ENCODE data around the gene CCT2.

CCT2 gene

DNA sequence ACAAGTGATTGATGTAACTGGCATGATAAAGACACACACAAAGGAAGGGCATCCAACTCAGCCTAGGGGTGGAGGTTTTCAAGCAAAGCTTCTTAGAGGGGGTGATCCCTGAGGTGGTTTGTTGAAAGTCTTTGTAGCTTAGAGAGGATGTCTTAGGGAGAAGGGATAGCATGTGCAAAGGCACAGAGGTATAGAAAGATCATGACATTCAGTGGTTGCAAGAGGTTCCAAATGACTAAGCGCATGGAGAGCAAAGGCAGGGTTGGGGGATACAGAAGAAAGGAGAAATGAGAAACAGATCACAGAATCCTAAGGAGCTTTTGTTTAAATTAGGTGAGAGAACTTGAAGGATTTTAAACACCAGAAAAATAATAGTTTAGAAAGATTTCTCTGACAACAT, 5.2 kb upstream of the CCT2 start:
- POLR2A ChIA-PET (ENCODE audit: low non-redundant PET), result no interaction called here
- TF ChIP-seq, protein P1, sequence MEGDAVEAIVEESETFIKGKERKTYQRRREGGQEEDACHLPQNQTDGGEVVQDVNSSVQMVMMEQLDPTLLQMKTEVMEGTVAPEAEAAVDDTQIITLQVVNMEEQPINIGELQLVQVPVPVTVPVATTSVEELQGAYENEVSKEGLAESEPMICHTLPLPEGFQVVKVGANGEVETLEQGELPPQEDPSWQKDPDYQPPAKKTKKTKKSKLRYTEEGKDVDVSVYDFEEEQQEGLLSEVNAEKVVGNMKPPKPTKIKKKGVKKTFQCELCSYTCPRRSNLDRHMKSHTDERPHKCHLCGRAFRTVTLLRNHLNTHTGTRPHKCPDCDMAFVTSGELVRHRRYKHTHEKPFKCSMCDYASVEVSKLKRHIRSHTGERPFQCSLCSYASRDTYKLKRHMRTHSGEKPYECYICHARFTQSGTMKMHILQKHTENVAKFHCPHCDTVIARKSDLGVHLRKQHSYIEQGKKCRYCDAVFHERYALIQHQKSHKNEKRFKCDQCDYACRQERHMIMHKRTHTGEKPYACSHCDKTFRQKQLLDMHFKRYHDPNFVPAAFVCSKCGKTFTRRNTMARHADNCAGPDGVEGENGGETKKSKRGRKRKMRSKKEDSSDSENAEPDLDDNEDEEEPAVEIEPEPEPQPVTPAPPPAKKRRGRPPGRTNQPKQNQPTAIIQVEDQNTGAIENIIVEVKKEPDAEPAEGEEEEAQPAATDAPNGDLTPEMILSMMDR (conservative IDR thresholded peaks at IDR 0.05; ENCODE audit: low read depth), result no peak
- H3K27ac ChIP-seq, result no peak overlapping the region
- DNase-seq (ENCODE audit: low spot score), result no peak
- CTCF ChIA-PET, result interaction anchor here (0.6 to 1.8 kb wide), 2 partner anchors 10 to 14 kb away, joined by 3 to 12 read pairs; no protein-coding TSS in a partner anchor

DNA sequence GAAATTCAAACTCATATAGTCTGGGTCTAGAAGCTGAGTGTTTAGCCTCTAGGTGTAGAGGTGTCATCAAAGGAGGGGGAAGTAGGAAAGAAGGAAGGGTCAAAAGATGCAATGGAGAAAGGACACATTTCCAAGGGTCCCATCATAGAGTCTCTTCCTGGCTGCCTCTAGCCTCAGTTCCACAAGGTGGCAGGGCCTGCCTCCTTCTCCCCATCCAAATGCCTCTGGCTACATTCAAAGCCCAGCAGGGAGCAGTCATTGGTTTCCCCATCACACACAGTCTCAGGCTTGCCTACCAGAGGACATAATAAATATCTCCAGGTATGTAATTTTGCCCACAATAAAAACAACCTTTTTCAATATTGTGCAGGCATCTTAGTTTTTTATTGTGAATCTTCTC, 2.1 kb upstream of the CCT2 start:
- H3K27ac ChIP-seq, result no peak overlapping the region
- POLR2A ChIA-PET (ENCODE audit: low non-redundant PET), result no interaction called here
- CTCF ChIA-PET, result no interaction called here
- DNase-seq (ENCODE audit: low spot score), result no peak
- TF ChIP-seq, protein P1 (conservative IDR thresholded peaks at IDR 0.05; ENCODE audit: low read depth), result no peak

DNA sequence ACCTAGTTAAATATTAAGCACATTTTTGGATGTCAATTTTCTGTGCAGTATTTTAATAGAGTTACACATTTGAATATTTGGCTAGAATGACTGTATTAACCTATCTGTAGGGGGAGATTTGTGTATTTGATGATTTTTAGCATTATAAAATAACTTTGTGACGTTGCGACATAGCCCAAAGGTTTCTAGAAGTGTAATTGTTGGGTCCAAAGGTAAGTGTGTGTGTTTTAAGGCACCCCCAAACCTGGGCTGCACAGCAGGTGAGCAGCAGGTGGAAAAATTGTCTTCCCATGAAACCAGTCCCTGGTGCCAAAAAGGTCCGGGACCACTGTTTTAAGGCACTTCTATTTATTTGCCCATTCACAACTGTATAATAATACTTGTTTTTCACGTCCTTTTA, 3.3 kb downstream of the CCT2 start:
- ChIA-PET CTCF (no interaction called here), POLR2A (ENCODE audit: low non-redundant PET) (no interaction called here)
- TF ChIP-seq, protein P1 (conservative IDR thresholded peaks at IDR 0.05; ENCODE audit: low read depth), result no peak

DNA sequence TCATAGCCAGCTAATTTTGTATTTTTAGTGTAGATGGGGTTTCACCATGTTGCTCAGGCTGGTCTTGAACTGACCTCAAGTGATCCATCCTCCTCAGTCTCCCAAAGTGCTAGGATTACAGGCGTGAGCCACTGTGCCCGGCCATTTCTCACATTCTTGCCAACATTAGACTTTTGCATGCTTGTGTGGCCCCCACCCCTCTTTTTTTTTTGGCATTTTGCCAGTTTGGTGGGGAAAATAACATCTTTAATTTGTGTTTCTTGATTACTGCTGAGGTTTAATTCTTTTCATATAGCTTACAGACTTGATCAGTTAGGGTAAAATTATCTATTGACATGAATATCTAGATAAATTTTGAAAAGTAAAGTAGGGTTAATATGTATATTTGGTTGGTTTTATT, 3.8 kb downstream of the CCT2 start:
- TF ChIP-seq, protein P1 (conservative IDR thresholded peaks at IDR 0.05; ENCODE audit: low read depth), result no peak
- H3K27ac ChIP-seq, result no peak overlapping the region
- DNase-seq (ENCODE audit: low spot score), result no peak
- ChIA-PET CTCF (no interaction called here), POLR2A (ENCODE audit: low non-redundant PET) (no interaction called here)

More for the DNA sequence above, 3.3 kb downstream of the CCT2 start:
- H3K27ac ChIP-seq, result no peak overlapping the region
- no peak for DNase-seq (ENCODE audit: low spot score)

DNA sequence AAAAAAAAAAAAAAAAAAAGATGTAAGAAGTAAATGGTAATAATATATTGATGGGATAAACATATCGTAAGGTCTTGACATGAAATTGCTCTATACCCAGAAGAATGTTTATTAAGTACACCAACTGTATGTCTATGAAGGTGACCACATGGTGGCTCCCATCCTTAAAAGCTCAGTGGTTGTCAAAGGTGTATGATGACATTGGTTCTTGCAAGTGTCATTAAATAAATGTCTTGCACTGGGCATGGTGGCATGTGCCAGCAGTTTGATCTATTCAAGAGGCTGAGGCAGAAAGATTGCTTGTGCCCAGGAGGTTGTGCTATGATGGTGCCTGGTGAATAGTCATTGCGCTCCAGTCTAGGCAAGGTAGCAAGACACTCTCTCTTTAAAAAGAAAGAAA, 10.4 kb downstream of the CCT2 start:
- POLR2A ChIA-PET (ENCODE audit: low non-redundant PET), result no interaction called here

DNA sequence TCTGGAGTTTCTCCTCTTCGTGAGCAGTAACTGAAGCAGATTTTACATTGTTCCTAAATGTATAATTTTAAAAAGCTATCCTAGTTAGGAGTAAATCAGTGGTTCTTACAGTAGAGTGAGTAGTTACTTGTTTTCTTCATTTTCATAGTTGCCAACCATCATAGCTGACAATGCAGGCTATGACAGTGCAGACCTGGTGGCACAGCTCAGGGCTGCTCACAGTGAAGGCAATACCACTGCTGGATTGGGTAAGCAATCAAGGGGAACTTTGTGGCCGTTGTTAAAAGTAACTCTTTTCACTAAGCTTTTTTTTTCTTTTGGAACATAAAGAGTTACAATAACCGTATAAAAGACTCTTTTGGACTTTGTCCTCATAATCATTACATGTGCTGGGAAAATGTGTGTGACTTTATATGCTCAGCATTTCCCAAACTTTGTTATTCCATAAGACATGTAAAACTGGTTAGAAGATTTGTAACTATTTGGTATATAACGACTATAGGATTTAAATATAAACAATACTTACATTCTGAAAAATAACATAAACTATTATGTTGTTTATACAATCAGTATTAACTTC, 13.0 kb downstream of the CCT2 start:
- ChIA-PET CTCF (no interaction called here), POLR2A (ENCODE audit: low non-redundant PET) (no interaction called here)
- TF ChIP-seq, protein P1 (conservative IDR thresholded peaks at IDR 0.05; ENCODE audit: low read depth), result no peak
- DNase-seq (ENCODE audit: low spot score), result no peak
- no peak overlapping the region for H3K27ac ChIP-seq

More for the DNA sequence above, 10.4 kb downstream of the CCT2 start:
- no peak for DNase-seq (ENCODE audit: low spot score)
- CTCF ChIA-PET, result interaction anchor here (0.6 kb wide), 1 partner anchor 129 kb away, joined by 3 read pairs; no protein-coding TSS in a partner anchor
- TF ChIP-seq, protein P1 (conservative IDR thresholded peaks at IDR 0.05; ENCODE audit: low read depth), result no peak
- no peak overlapping the region for H3K27ac ChIP-seq
